GM19455 (cell line): ENCODE results near the gene PRC1.
A peak's percentile ranks its signal among the peaks of the same experiment; 100 is the strongest.

Experiments used
- ATAC-seq: cut with Tn5 transposase; IDR thresholded peaks from one replicate; pipeline ENCODE4 v1.9.1; 2021; ENCODE audit not compliant: unreplicated experiment

Gene PRC1

GRCh38 chr15:90990446-90990845, 3.9 kb downstream of the PRC1 start:
- no peak for ATAC-seq

GRCh38 chr15:90989040-90989768, 5.1 kb downstream of the PRC1 start:
- ATAC-seq: no peak

GRCh38 chr15:90988296-90988695, 6.0 kb downstream of the PRC1 start:
- no peak for ATAC-seq

- no peak for ATAC-seq
Measured at GRCh38 chr15:90987561-90988141, 6.7 kb downstream of the PRC1 start.

- ATAC-seq: peak; percentile 71
Measured at GRCh38 chr15:90986790-90987507, 7.4 kb downstream of the PRC1 start.

GRCh38 chr15:90982135-90982534, 12.2 kb downstream of the PRC1 start:
- ATAC-seq: peak; percentile 45

- ATAC-seq: peak; percentile 72
Measured at GRCh38 chr15:90981681-90982080, 12.7 kb downstream of the PRC1 start.

- no peak for ATAC-seq
Measured at GRCh38 chr15:90979582-90979981, 14.8 kb downstream of the PRC1 start.

- no peak for ATAC-seq
Measured at GRCh38 chr15:90974216-90974615, 20.1 kb downstream of the PRC1 start.

GRCh38 chr15:90972133-90972532, 22.2 kb downstream of the PRC1 start:
- no peak for ATAC-seq

- no peak for ATAC-seq
Measured at GRCh38 chr15:90970274-90970673, 24.1 kb downstream of the PRC1 start.

GRCh38 chr15:90968434-90968833, 25.9 kb downstream of the PRC1 start:
- ATAC-seq: no peak

GRCh38 chr15:90967206-90967605, 27.1 kb downstream of the PRC1 start:
- no peak for ATAC-seq

- ATAC-seq: no peak
Measured at GRCh38 chr15:90966262-90966661, 28.1 kb downstream of the PRC1 start.

- no peak for ATAC-seq
Measured at GRCh38 chr15:90962021-90962420, 32.3 kb downstream of the PRC1 start.

- no peak for ATAC-seq
Measured at GRCh38 chr15:90960298-90961091, 33.8 kb downstream of the PRC1 start.

- no peak for ATAC-seq
Measured at GRCh38 chr15:90959894-90960293, 34.4 kb downstream of the PRC1 start.

GRCh38 chr15:90959028-90959595, 35.2 kb downstream of the PRC1 start:
- ATAC-seq: no peak

GRCh38 chr15:90957791-90958190, 36.5 kb downstream of the PRC1 start:
- no peak for ATAC-seq

- no peak for ATAC-seq
Measured at GRCh38 chr15:90957031-90957790, 37.1 kb downstream of the PRC1 start.
